Ovary (tissue), 9 donors: Measurements from ENCODE around the gene MEI1. TPM values are rescaled to one million over a fixed set of nuclear protein-coding genes. Genes with fewer than 3 reads are reported as not detected.

Source experiments
- DNase-seq, 5 donors: peaks; one replicate each; pipeline ENCODE4 v3.0.0-alpha.2; 2019 to 2020
- H3K27ac ChIP-seq, 2 donors: fragments of 200-600 bp; one replicate each; pipeline versions ENCODE4 v1.5.1 to v1.8.0; 2019 to 2022
- H3K27me3 ChIP-seq: fragments of 200-600 bp; one replicate; pipeline ENCODE4 v1.8.0; 2022
- H3K36me3 ChIP-seq: fragments of 200-600 bp; sonication (generic); one replicate; pipeline ENCODE4 v1.5.1; 2019
- H3K4me1 ChIP-seq: one replicate; pipeline ENCODE4 v1.8.1; 2013; ENCODE audit warnings: mild to moderate bottlenecking, moderate library complexity; ENCODE audit not compliant: insufficient read depth
- H3K4me3 ChIP-seq: fragments of 200-600 bp; sonication (generic); one replicate; pipeline ENCODE4 v1.5.1; 2017
- H3K9me3 ChIP-seq, 2 donors: fragments of 200-600 bp in 1 of 2; sonication (generic) in 1 of 2; one replicate each; pipeline versions ENCODE4 v1.5.1 to v1.8.1; 2013 to 2019; ENCODE audit warnings: mild to moderate bottlenecking in 1 of 2, moderate library complexity in 1 of 2
- CTCF ChIP-seq, 3 donors: fragments of 450-650 bp in 2 of 3; fragments of 200-600 bp in 1 of 3; IDR thresholded peaks; one replicate each; pipeline versions ENCODE4 v1.5.1 to v1.8.0; 2016 to 2022; ENCODE audit warnings: antibody characterized with exemption in 3 of 3, mild to moderate bottlenecking in 1 of 3
- EP300 ChIP-seq: sonication (generic); formaldehyde crosslinking; IDR thresholded peaks from one replicate; pipeline ENCODE4 v1.6.1; 2017; ENCODE audit warnings: antibody characterized with exemption
- POLR2A ChIP-seq: fragments of 450-650 bp; IDR thresholded peaks from one replicate; pipeline ENCODE4 v1.6.1; 2017; ENCODE audit warnings: antibody characterized with exemption, mild to moderate bottlenecking, moderate library complexity
- WGBS, 3 donors: extraction: QIAGEN DNeasy Blood & Tissue Kit in 1 of 3; methylation state at CpG; one replicate each; pipeline versions ENCODE4 v1.1.5 to v1.1.7; 2013 to 2017; 5-methylcytosine and 5-hydroxymethylcytosine counted together
- intact Hi-C, 4 donors: fragments of 100-400 bp; cut with DNase I; formaldehyde crosslinking; loops; one replicate each; pipeline versions ENCODE4 v1.11.0 to v1.15.1; 2022 to 2023
- polyA plus RNA-seq, 2 donors: library from polyadenylated mRNA; stranded (reverse); fragments of 200-250 nt in 1 of 2; fragments of 350-450 nt in 1 of 2; fragmentation: Illumina TruSeq in 1 of 2; extraction: RNeasy Lipid Tissue Mini Kit (QIAGEN cat#74804) in 1 of 2; gene quantifications; one replicate each; pipeline ENCODE4 v1.2.3, GENCODE V29; 2013 to 2014
- total RNA-seq, 7 donors: library from RNA; depleted of rRNA in 2 of 7; stranded (reverse); fragments of >200 nt in 2 of 7; fragmentation: NEBNext Ultra II Directional in 3 of 7; extraction: Animal tissue kit (Norgen Biotek cat#: 25700) in 3 of 7; gene quantifications; one replicate each; pipeline versions ENCODE4 v1.1.0 to v1.2.4, GENCODE V29; 2016 to 2023
- donor health status: DM: no; HTN: no; CAD: no; lungs with moderate emphysema.
- donor health status: DM: no; HTN: no; CAD: no.
- donor health status: Bipolar disorder and iron deficiency.
- donor health status: DM: yes; HTN: yes; CAD: no.
- donor health status: DM: no; HTN: no; CAD: no.
- donor health status: DM: yes; HTN: yes; CAD: no.

Gene MEI1
- total and polyA plus RNA-seq, 9 donors: 0.25 to 2.6 (median 1.1) TPM

- Histone ChIP-seq H3K4me3 (no peak overlapping the region), H3K27me3 (no peaks in the 10 kb centered on the region), H3K9me3 (no peaks in the 10 kb centered on the region), H3K36me3 (no peaks in the 10 kb centered on the region), H3K4me1 (no peaks in the 10 kb centered on the region), H3K27ac (no peak overlapping the region)
- no peak for DNase-seq
- TF ChIP-seq POLR2A (no peak), EP300 (no peak), CTCF (IDR thresholded peaks at IDR 0.05) (no peak)
- intact Hi-C loops: loop anchor here in 2 of 4 donors (5.0 kb wide), 1 partner anchor 196 kb away; no protein-coding TSS in a partner anchor
- 61 to 71% (median 64%) methylated on average over 3 of the region's 3 CpGs for WGBS, 3 donors
These were observed 46.7 kb downstream of the MEI1 start for GRCh38 chr22:41745968-41746367.

GRCh38 chr22:41746567-41747400 is 47.5 kb downstream of the MEI1 start:
- Histone ChIP-seq H3K36me3 (no peaks in the 10 kb centered on the region), H3K9me3 (no peaks in the 10 kb centered on the region), H3K27me3 (no peaks in the 10 kb centered on the region), H3K27ac (no peak overlapping the region), H3K4me3 (no peak overlapping the region), H3K4me1 (no peaks in the 10 kb centered on the region)
- no peak for TF ChIP-seq EP300
- peak in 2 of 3 donors; percentile 47 to 51 for TF ChIP-seq CTCF (IDR thresholded peaks at IDR 0.05)
- TF ChIP-seq POLR2A: no peak
- peak; percentile 57 to 75 (median 63) for DNase-seq
- WGBS, 3 donors: 2 to 7% (median 7%) methylated on average over 3 of the region's 3 CpGs
- intact Hi-C loops: loop anchor here in 2 of 4 donors (5.0 kb wide), 1 partner anchor 196 kb away; no protein-coding TSS in a partner anchor

GRCh38 chr22:41752011-41752970 is 53.0 kb downstream of the MEI1 start:
- no peak overlapping the region for H3K4me3 ChIP-seq
- no peaks in the 10 kb centered on the region for H3K27me3 ChIP-seq
- TF ChIP-seq EP300 (no peak), POLR2A (no peak), CTCF (IDR thresholded peaks at IDR 0.05) (no peak)
- DNase-seq: no peak
- H3K4me1 ChIP-seq: no peaks in the 10 kb centered on the region
- WGBS, 3 donors: 74 to 77% (median 76%) methylated on average over 5 of the region's 5 CpGs
- no peaks in the 10 kb centered on the region for H3K9me3 ChIP-seq
- H3K36me3 ChIP-seq: no peaks in the 10 kb centered on the region
- intact Hi-C loops: no loop called here
- H3K27ac ChIP-seq: no peak overlapping the region

- Histone ChIP-seq H3K9me3 (no peaks in the 10 kb centered on the region), H3K4me3 (no peak overlapping the region), H3K36me3 (no peaks in the 10 kb centered on the region), H3K4me1 (no peaks in the 10 kb centered on the region), H3K27ac (no peak overlapping the region), H3K27me3 (no peaks in the 10 kb centered on the region)
- DNase-seq: no peak
- WGBS, 3 donors: 44 to 48% (median 48%) methylated on average over 2 of the region's 2 CpGs
- intact Hi-C loops: no loop called here
- TF ChIP-seq CTCF (IDR thresholded peaks at IDR 0.05): no peak
- TF ChIP-seq POLR2A: no peak
- TF ChIP-seq EP300: no peak
These were observed 54.7 kb downstream of the MEI1 start for GRCh38 chr22:41753984-41754383.
